ENCODE results near the gene SCGB1C1. TPM values are rescaled to one million over a fixed set of nuclear protein-coding genes. Genes with fewer than 3 reads are reported as not detected.

Gene SCGB1C1
- total RNA-seq, 2 donors from 2014 or later = not detected

DNA sequence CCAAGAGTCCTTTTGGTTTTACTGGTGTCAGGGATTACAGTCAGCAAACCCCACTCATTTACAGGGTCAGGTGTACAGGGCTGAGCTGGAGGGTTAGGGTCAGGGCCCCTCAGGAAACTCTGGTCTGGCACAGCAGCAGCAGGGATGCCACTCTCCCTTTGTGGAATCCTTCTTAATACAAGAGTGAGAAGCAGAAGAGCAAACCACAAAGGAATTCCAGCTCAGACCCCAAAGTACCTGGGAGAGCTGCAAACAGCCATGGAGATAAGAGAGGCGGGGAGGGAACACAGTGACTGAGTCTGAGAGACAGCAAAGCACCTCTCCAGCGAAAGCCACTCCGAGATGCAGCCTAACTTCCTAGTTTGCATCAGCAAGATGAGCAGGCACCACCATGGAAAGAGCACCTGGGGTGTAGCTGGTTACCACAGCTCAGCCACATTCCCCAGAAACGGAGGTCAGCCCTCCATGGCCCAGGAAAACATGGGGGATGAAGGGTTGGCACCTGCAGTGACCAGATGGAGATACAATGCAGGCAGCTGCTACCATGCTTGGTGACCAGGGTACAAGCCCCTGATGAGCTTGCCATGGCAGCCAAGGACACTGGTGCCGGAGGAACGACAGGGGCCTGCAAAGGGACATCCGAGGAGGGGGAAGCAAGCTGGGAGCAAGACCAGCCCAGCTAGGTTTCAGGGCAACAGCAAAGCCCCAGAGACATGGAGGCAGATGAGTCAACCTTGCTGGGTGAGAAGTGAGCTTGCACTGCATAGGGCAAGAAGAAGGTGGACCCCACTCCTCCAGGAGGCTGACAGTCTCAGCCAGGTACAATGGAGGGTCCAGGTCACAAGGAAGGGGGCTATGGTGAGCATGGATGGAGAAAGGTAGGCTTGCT lies 10.4 kb downstream of the SCGB1C1 start:
- H3K4me1 ChIP-seq = peaks cover 29% of the 10 kb centered on the region
- ATAC-seq (no peak), DNase-seq (peak in 1 of 4 donors; percentile 7)
- H3K9me3 ChIP-seq = no peaks in the 10 kb centered on the region
- H3K4me3 ChIP-seq = no peak overlapping the region
- peaks cover 0 to 6% of the 10 kb centered on the region in 2 donors for H3K36me3 ChIP-seq (replicated peaks in 1 of 2; ENCODE audit: insufficient read depth in 1 of 2, low read depth in 2 of 2)
- TF ChIP-seq, protein P1, sequence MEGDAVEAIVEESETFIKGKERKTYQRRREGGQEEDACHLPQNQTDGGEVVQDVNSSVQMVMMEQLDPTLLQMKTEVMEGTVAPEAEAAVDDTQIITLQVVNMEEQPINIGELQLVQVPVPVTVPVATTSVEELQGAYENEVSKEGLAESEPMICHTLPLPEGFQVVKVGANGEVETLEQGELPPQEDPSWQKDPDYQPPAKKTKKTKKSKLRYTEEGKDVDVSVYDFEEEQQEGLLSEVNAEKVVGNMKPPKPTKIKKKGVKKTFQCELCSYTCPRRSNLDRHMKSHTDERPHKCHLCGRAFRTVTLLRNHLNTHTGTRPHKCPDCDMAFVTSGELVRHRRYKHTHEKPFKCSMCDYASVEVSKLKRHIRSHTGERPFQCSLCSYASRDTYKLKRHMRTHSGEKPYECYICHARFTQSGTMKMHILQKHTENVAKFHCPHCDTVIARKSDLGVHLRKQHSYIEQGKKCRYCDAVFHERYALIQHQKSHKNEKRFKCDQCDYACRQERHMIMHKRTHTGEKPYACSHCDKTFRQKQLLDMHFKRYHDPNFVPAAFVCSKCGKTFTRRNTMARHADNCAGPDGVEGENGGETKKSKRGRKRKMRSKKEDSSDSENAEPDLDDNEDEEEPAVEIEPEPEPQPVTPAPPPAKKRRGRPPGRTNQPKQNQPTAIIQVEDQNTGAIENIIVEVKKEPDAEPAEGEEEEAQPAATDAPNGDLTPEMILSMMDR (IDR thresholded peaks at IDR 0.05) = no peak
- no peak for TF ChIP-seq POLR2A (IDR thresholded peaks at IDR 0.05)
- H3K27me3 ChIP-seq = no peaks in the 10 kb centered on the region
- WGBS, 2 donors = 87 to 95% methylated on average over 7 of the region's 7 CpGs
- intact Hi-C loops (cut with DNase I) = no loop called here
- no peak overlapping the region for H3K27ac ChIP-seq

DNA sequence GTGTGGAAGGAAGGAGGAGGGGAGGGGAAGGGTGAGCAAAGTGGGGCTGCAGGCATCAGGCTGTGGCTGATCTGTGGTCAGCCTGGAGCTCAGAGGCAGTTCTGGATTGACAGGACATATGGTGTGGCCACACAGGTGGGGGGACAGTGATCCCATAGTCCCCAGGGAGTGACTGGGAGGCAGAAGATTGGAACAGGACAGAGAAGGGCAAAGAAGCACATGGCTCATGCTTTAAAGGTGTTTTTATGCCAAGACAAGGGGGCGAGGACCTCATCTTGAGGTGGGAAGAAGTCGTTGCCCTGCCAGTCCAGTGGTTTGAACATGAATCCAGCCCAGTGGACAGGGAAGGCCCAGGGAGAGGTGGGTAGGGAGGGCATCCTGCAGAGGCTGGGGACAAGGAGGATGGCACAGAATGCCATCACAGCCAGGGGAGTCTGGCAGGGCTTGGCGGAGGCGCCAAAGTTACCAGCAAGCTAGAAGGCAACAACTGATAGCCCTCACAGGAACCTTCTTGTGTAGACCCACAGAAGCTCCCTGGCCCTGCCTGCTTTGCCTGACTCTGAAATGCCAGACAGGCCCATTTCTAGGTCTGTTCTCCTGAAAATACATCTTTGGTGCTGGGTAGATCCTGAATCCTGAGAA lies 11.2 kb downstream of the SCGB1C1 start:
- Histone ChIP-seq H3K4me3 (no peak overlapping the region), H3K4me1 (peaks cover 29% of the 10 kb centered on the region), H3K27ac (no peak overlapping the region), H3K36me3 (replicated peaks in 1 of 2; ENCODE audit: insufficient read depth in 1 of 2, low read depth in 2 of 2) (peaks cover 0 to 6% of the 10 kb centered on the region in 2 donors), H3K27me3 (no peaks in the 10 kb centered on the region), H3K9me3 (no peaks in the 10 kb centered on the region)
- intact Hi-C loops (cut with DNase I) = no loop called here
- no peak for ATAC-seq
- TF ChIP-seq POLR2A (IDR thresholded peaks at IDR 0.05) = no peak
- TF ChIP-seq, protein P1 (IDR thresholded peaks at IDR 0.05) = no peak
- peak in 1 of 4 donors; percentile 12 for DNase-seq
- WGBS, 2 donors = 85 to 92% methylated on average over 3 to 4 of the region's 4 CpGs

DNA sequence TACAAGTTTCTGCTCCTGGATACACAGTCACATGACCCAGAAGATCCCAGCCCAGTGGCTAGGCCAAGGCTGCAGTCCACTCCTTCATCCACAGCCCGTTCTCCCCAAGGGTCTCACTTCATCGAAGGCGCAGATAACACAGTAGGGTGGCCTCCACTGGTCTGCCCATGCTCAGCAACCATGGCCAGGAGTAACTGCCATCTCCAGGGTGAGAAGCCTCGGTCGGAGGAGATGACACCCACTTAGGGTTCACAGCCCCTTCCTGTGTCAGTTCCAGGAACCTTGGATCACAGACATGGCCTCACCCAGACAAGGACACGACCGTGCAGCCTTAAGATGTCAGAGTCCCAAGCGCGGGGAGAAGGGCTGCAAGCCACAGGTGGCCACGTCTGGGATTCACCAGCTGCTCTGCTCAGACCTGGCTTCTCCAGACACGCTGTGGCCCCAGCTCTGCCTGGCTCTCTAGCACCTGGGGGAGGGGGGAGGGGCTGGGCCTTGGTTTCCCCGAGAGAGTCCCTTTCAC lies 11.8 kb downstream of the SCGB1C1 start:
- ATAC-seq = no peak
- Histone ChIP-seq H3K4me3 (no peak overlapping the region), H3K27me3 (no peaks in the 10 kb centered on the region), H3K36me3 (replicated peaks in 1 of 2; ENCODE audit: insufficient read depth in 1 of 2, low read depth in 2 of 2) (peaks cover 0 to 6% of the 10 kb centered on the region in 2 donors), H3K4me1 (peaks cover 35% of the 10 kb centered on the region), H3K9me3 (no peaks in the 10 kb centered on the region), H3K27ac (no peak overlapping the region)
- intact Hi-C loops (cut with DNase I) = no loop called here
- no peak for TF ChIP-seq POLR2A (IDR thresholded peaks at IDR 0.05)
- TF ChIP-seq, protein P1 (IDR thresholded peaks at IDR 0.05) = no peak
- DNase-seq = peak in 1 of 4 donors; percentile 11
- WGBS, 2 donors = 70 to 100% methylated on average over 2 to 12 of the region's 12 CpGs

DNA sequence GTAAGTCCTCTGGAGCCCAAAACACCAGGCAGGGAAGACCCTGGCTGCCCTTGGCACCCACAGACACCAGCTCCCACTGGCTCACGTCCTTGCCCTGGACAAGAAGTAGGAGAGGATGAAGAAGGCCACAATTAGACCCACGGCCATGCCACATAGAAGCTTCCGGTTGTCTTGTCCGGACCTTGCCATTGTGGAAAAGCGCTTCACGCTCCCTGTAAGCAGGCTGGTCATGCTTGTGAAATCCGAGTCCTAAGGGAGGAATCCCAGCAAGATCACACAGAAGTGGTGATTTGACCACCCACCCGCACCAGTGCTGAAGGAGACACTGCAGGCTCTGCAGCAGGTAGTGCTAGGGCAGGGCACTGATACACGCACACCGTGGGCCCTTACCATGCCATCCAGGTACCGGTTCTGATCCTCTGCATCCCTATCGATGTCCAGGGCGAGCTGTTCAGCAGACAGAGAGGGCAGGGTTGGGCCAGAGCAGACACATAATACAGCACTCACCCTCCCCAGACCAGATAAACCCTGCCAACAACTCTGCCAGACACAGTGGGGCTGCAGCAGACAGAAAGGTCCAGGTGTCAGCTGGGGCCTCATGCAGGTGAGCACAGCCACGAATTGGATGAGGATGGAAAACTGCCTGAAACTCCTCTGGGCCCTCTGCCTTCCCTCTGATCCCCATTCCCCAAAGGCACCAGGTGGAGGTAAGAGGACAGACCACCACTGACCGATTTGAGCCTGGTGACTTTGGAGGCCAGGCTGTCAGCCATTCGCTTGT lies 12.5 kb downstream of the SCGB1C1 start:
- intact Hi-C loops (cut with DNase I) = no loop called here
- Histone ChIP-seq H3K4me1 (peaks cover 42% of the 10 kb centered on the region), H3K4me3 (no peak overlapping the region), H3K27ac (peak overlapping the region in 1 of 4 donors; percentile 98), H3K36me3 (replicated peaks in 1 of 2; ENCODE audit: insufficient read depth in 1 of 2, low read depth in 2 of 2) (peaks cover 0 to 10% of the 10 kb centered on the region in 2 donors), H3K9me3 (no peaks in the 10 kb centered on the region), H3K27me3 (no peaks in the 10 kb centered on the region)
- ATAC-seq (no peak), DNase-seq (peak in 1 of 4 donors; percentile 10)
- TF ChIP-seq, protein P1 (IDR thresholded peaks at IDR 0.05) = no peak
- no peak for TF ChIP-seq POLR2A (IDR thresholded peaks at IDR 0.05)
- 71 to 86% methylated on average over 7 to 15 of the region's 16 CpGs for WGBS, 2 donors
